CD4-positive, alpha-beta T cell treated with Interleukin-17A for 1 hour (primary cell): Measurements from ENCODE around the gene SLC40A1.

Experiments used
- DNase-seq: peaks from one replicate; pipeline ENCODE4 v3.0.0-alpha.2; 2020

Gene SLC40A1

GRCh38 chr2:189561371-189562038, 19.1 kb downstream of the SLC40A1 start:
- no peak for DNase-seq

GRCh38 chr2:189560273-189560586, 20.4 kb downstream of the SLC40A1 start:
- no peak for DNase-seq

- DNase-seq, result no peak
Measured at GRCh38 chr2:189559579-189560272, 20.9 kb downstream of the SLC40A1 start.

DNA sequence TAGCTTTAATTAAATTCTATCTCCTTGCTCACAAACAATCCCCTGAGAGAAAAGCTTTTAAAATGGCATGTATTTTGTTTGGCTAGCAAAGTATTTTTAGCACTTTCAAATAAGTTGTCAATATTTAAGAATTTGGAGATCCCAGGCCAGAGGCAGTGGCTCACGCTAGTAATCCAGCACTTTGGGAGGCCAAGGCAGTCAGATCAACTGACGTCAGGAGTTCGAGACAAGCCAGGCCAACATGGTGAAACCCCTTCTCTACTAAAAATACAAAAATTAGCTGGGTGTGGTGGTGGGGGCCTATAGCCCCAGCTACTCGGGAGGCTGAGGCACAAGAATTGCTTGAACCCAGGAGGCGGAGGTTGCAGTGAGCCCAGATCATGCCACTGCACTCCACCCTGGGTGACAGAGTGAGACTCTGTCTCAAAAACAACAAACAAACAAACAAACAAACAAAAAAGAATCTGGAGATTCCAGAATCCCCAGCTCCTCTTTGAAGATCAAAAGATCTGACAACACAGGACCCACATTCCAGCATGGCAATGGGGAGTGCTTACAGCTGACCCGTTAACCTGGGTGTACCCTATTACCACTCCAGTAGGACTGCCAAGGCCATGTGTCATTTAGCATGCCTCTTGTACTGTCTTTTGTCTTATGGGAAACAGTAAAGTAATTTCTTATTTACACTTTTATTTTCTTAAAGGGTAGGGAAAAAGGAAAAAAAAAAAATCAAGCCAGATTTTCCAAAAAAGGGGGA, 21.9 kb downstream of the SLC40A1 start:
- no peak for DNase-seq

DNA sequence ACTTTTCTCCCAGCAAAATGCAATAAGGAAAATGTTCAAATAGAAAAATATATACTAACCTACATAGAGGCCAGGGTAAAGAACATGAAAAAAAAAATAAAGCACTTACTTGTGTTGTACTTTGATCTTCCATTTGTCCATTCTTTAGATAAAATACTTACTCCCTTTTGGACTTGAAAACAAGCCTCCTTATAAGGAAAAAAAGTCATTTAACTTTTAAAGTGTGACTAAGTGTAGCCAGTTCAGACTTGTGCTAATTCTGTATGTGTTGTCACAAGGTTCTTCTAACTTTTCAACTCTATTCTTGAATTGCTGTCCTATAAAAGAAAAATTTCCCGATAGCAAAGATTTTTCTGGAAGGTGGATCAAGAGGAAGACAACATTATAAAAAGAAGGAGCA, 23.2 kb downstream of the SLC40A1 start:
- no peak for DNase-seq

GRCh38 chr2:189556526-189556925, 24.1 kb downstream of the SLC40A1 start:
- no peak for DNase-seq

GRCh38 chr2:189555232-189555631, 25.4 kb downstream of the SLC40A1 start:
- no peak for DNase-seq

GRCh38 chr2:189553504-189554088, 27.0 kb downstream of the SLC40A1 start:
- no peak for DNase-seq

- DNase-seq, result no peak
Measured at GRCh38 chr2:189552991-189553404, 27.6 kb downstream of the SLC40A1 start.

GRCh38 chr2:189552334-189552990, 28.1 kb downstream of the SLC40A1 start:
- DNase-seq, result no peak

GRCh38 chr2:189551808-189552207, 28.8 kb downstream of the SLC40A1 start:
- no peak for DNase-seq

- DNase-seq, result no peak
Measured at GRCh38 chr2:189549449-189549832, 31.1 kb downstream of the SLC40A1 start.

GRCh38 chr2:189548666-189549448, 31.7 kb downstream of the SLC40A1 start:
- DNase-seq, result no peak

GRCh38 chr2:189545418-189545817, 35.2 kb downstream of the SLC40A1 start:
- no peak for DNase-seq

GRCh38 chr2:189544318-189545042, 36.1 kb downstream of the SLC40A1 start:
- no peak for DNase-seq

DNA sequence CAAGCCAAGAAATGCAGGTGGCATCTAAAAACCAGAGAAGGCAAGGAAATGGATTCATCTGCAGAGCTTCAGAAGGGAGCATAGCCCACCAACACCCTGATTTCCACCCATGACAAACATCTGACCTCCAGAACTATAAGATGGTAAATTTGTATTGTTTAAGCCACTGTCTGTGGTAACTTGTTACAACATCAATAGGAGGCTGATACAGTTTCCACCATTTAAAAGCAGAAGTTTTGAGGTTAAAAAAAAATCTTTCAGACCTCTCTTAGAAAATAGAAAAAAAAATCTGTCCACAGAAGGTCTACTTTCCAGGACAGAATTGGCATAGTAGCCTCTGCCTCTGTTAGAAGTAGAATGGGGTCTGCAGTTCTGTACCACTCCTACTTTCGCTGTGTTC, 37.2 kb downstream of the SLC40A1 start:
- DNase-seq, result no peak

- DNase-seq, result no peak
Measured at GRCh38 chr2:189542145-189542882, 38.3 kb downstream of the SLC40A1 start.

DNA sequence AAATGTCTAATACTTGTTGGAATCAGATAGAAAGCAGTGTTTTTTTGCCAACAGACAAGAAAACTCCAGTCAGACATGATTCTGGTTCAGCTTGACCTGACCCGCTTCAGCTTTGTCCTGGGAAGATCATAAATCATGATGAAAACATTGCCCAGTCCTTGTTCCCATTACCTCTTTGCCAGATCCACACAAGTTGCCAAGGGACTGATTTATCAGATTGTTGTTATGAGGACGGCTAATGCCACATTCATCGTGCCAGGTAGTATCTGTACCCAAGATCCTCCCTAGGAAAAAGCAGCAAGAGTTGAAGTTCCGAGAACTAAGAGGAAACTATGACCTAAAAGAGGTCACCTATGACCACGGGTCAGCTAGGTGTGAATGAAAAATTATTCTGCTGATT, 39.0 kb downstream of the SLC40A1 start:
- DNase-seq, result no peak

- DNase-seq, result no peak
Measured at GRCh38 chr2:189540551-189540950, 40.0 kb downstream of the SLC40A1 start.

DNA sequence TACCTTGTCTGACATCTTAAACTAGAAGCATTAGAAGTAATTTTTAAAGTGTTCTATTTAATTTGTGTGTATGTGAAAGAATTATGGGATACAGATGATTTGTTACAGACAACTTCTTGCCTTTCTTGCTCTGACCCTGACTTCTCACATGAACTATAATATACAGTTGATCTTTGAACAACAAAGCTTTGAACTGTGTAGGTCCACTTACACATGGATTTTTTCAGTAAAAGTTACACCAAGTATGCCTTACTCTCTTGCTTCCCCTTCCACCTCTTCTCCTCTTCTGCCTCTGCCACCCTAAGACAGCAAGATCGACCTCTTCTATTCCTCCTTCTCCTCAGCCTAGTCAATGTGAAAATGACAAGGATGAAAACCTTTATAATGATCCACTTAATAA, 42.2 kb downstream of the SLC40A1 start:
- DNase-seq, result no peak

GRCh38 chr2:189536830-189537229, 43.8 kb downstream of the SLC40A1 start:
- DNase-seq, result no peak
